Activated T-helper 17 cell treated with anti-CD3 and anti-CD28 coated beads, Interleukin-2, amount 50 U/mL, for 72 hours (primary cell): ENCODE data around the gene STIL. TPM values are rescaled to one million over a fixed set of nuclear protein-coding genes. Genes with fewer than 3 reads are reported as not detected.
"Not testable (repeated sequence)": the region's sequence is repeated elsewhere in the genome, so short reads cannot be mapped to it uniquely, and the experiment has no call there.

ENCODE experiments used
- ATAC-seq: fragments of 150-1000 bp; cut with Tn5 transposase; replicated peaks from 2 replicates; pipeline ENCODE4 v1.10.0; 2021; ENCODE audit warnings: mild to moderate bottlenecking, moderate library complexity
- H3K27ac Mint-ChIP-seq: one replicate; pipeline ENCODE4 v1.8.0; 2022; ENCODE audit warnings: mixed read lengths
- H3K27me3 Mint-ChIP-seq: one replicate; pipeline ENCODE4 v1.8.0; 2022; ENCODE audit warnings: mixed read lengths
- H3K36me3 Mint-ChIP-seq: one replicate; pipeline ENCODE4 v1.8.0; 2022; ENCODE audit warnings: low read depth, mild to moderate bottlenecking, mixed read lengths
- H3K4me1 Mint-ChIP-seq: one replicate; pipeline ENCODE4 v1.8.0; 2022; ENCODE audit warnings: mixed read lengths
- H3K4me3 Mint-ChIP-seq: one replicate; pipeline ENCODE4 v1.8.0; 2022; ENCODE audit warnings: mild to moderate bottlenecking, mixed read lengths
- H3K9me3 Mint-ChIP-seq: one replicate; pipeline ENCODE4 v1.8.0; 2022; ENCODE audit warnings: mixed read lengths
- total RNA-seq, 2 donors: library from RNA; stranded (reverse); gene quantifications; one replicate each; pipeline ENCODE4 v1.2.3, GENCODE V29; 2022

Gene STIL
- total RNA-seq, 2 donors from 2014 or later = 31.7 to 33.0 TPM

DNA sequence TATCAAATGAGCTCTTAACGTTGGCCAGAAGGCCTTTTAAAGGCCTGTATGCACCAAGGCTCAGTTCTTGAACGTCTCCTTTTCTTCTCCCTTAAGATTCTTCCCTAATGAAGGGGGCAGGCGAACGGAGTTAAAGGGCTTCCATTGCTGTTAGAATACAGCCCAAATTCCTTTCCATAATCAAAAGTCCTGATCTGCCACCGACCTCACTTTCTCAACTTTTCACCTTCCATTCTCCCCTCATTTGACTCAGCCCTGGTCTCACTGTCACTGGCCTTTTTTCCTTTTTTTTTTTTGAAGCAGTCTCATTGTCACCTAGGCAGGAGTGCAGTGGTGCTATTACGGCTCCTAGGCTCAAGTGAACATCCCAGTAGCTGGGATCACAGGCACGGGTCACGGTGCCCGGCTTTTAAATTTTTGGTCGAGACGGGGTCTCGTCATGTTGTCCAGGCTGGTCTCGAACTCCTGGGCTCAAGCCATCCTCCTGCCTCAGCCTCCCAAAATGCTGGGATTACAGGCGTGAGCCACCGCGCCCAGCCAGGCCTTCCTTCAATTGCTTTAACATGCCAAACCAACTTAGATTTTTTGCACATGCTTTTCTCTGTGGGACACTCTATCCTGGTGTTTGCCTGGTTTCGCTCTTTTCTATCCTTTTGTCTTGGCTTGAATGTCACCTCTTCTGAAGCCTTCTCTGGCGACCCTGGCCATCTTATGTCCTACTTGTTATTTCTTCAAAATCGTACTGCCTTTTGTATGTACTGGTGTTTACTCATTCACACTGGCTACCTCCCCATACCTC is 19.0 kb upstream of the STIL start:
- no peak for ATAC-seq

DNA sequence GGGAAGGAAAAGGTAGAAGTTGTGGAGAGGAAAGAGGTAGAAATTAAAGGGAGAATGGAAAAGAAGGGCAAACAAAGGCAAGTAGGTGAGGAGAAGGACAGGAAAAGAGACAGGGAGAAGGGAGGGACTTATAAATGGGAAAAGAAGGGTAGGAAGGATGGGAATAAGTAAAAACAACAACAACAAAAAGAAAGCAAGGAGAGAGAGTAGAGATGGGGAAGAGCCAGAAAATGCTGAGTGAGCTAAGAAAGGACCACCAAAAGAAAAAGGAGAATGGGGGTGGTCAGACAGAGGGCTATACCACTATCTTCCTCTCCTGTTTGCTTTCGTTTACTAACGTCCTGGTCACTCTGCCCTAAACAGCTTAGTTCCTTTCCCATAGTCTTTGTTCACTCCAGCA is 17.9 kb upstream of the STIL start:
- Mint-ChIP-seq H3K36me3 (peaks cover 16% of the 10 kb centered on the region), H3K4me3 (no peak overlapping the region), H3K9me3 (no peaks in the 10 kb centered on the region), H3K27me3 (no peaks in the 10 kb centered on the region), H3K27ac (no peak overlapping the region), H3K4me1 (peaks cover 6% of the 10 kb centered on the region)
- no peak for ATAC-seq

More for the DNA sequence above, 19.0 kb upstream of the STIL start:
- Mint-ChIP-seq H3K27ac (no peak overlapping the region), H3K9me3 (no peaks in the 10 kb centered on the region), H3K4me3 (no peak overlapping the region), H3K36me3 (peaks cover 16% of the 10 kb centered on the region), H3K27me3 (no peaks in the 10 kb centered on the region), H3K4me1 (peaks cover 6% of the 10 kb centered on the region)

DNA sequence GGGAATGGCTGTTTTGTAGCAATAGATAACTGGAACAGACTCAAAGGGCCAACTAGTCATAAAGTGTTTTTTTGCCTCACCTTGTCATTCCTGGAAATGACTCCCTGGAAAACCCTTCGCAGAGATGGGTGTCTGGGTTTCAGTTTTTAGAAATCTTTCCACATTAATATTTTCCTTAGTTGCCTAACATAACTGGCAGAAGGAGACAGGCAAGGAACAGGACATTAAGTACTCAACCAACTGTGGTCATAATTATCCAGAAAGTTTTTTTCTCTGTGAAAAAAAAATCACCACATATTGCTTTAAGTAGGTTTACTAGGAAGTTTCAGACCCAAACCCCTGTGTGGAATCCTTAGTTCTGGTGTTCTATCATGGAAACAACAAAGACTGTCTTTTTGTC is 16.3 kb upstream of the STIL start:
- Mint-ChIP-seq H3K27ac (peak overlapping the region; percentile 12), H3K36me3 (peaks cover 10% of the 10 kb centered on the region), H3K4me1 (no peaks in the 10 kb centered on the region), H3K4me3 (no peak overlapping the region), H3K9me3 (no peaks in the 10 kb centered on the region), H3K27me3 (no peaks in the 10 kb centered on the region)
- no peak for ATAC-seq

DNA sequence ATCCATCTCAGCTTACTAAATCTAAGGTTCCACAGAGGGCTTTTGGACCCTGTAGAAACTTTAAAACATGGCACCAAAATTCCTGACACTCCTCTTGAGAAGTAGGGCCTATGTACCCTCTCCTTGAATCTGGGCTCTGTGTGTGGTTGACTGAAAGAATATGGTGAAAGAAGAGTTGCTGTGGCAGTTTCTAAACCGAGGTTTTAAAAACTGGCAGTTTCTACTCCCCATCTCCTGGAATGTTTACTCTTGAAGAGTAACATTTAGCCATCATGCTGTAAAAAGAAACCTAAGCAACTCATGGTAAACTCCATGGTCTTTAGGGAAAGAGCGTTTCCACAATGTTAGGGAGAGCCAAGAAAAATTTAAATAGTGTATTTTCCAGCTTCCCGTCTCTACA is 15.0 kb upstream of the STIL start:
- no peaks in the 10 kb centered on the region for H3K36me3 Mint-ChIP-seq
- ATAC-seq = no peak
- no peak overlapping the region for H3K4me3 Mint-ChIP-seq
- H3K9me3 Mint-ChIP-seq = no peaks in the 10 kb centered on the region
- no peaks in the 10 kb centered on the region for H3K4me1 Mint-ChIP-seq
- H3K27me3 Mint-ChIP-seq = no peaks in the 10 kb centered on the region
- no peak overlapping the region for H3K27ac Mint-ChIP-seq

DNA sequence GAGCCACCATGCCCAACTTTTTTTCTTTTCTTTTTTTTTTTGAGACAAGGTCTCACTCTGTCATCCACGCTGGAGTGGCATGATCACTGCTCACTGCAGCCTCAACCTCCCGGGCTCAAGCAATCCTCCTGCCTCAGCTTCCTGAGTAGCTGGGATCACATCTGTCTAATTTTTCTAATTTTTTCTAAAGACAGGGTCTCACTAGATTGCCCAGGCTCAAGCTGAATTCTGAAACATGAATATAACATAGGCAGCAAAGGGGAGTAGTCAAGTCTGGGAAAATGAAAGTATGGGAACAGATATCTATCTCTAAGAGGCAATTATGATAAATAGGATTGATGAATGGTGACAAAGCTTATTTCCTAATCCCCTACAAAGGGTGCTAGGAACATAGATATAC is 12.3 kb upstream of the STIL start:
- H3K27ac Mint-ChIP-seq = no peak overlapping the region
- no peaks in the 10 kb centered on the region for H3K4me1 Mint-ChIP-seq
- H3K9me3 Mint-ChIP-seq = no peaks in the 10 kb centered on the region
- ATAC-seq = no peak
- H3K36me3 Mint-ChIP-seq = no peaks in the 10 kb centered on the region
- H3K4me3 Mint-ChIP-seq = no peak overlapping the region
- H3K27me3 Mint-ChIP-seq = no peaks in the 10 kb centered on the region

DNA sequence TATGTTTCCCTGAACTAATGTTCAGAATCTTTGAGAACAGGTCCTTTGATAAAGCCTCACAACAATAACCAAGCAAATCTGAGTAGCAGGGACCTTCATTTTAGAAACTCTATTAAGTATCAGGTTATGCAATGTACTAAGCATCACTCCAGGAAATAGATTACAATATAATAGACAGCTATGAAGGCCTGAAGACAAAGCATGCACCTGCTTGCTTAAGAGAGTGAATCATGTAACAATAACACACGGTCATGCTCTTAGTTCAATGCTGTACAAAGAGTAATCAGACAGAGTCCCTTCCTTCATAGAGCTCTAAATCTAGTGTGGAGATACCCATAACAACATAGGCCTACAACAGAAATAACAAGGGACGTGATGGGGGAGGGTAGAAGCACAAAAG is 11.6 kb upstream of the STIL start:
- H3K27me3 Mint-ChIP-seq = no peaks in the 10 kb centered on the region
- no peak overlapping the region for H3K4me3 Mint-ChIP-seq
- no peak overlapping the region for H3K27ac Mint-ChIP-seq
- no peaks in the 10 kb centered on the region for H3K36me3 Mint-ChIP-seq
- no peak for ATAC-seq
- H3K9me3 Mint-ChIP-seq = no peaks in the 10 kb centered on the region
- H3K4me1 Mint-ChIP-seq = no peaks in the 10 kb centered on the region

DNA sequence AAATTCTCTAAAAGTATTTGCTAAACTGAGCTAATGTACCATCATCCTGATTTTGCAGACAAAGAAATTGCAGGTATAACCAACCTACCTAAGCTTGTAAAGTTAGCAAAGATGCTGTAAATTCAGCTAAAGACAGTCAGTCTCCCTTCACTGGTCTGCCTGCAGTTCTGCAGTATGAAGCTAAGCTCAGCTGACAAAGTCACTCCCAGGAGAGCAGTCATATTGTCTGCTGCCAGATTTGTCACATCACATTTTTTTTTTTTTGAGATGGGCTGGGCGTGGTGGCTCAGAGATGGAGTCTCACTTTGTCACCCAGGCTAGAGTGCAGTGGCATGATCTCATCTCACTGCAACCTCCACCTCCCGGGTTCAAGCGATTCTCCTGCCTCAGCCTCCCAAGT is 10.7 kb upstream of the STIL start:
- H3K27ac Mint-ChIP-seq = no peak overlapping the region
- no peaks in the 10 kb centered on the region for H3K4me1 Mint-ChIP-seq
- no peaks in the 10 kb centered on the region for H3K27me3 Mint-ChIP-seq
- H3K4me3 Mint-ChIP-seq = no peak overlapping the region
- no peaks in the 10 kb centered on the region for H3K36me3 Mint-ChIP-seq
- no peak for ATAC-seq
- H3K9me3 Mint-ChIP-seq = no peaks in the 10 kb centered on the region

DNA sequence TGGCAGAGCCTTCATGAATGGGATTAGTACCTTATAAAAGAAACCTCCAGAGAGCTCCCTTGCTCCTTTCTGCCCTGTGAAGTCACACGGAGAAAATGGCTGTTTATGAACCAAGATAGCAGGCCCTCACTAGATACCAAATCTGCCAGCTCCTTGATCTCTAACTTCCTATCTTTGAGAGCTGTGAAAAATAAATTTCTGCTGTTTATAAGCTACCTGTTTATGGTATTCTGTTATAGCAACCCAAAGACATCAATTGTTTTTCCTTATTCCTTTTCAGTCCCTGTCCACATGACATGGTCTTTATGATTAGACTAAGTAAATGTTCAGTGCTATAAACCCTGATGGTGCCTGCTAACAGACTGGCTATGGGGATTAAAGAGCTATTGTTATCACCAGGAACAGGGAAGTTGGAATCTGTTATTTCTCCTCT is 9.7 kb upstream of the STIL start:
- Mint-ChIP-seq H3K27ac (no peak overlapping the region), H3K4me1 (no peaks in the 10 kb centered on the region), H3K9me3 (no peaks in the 10 kb centered on the region), H3K36me3 (no peaks in the 10 kb centered on the region), H3K4me3 (no peak overlapping the region), H3K27me3 (no peaks in the 10 kb centered on the region)
- ATAC-seq = no peak

DNA sequence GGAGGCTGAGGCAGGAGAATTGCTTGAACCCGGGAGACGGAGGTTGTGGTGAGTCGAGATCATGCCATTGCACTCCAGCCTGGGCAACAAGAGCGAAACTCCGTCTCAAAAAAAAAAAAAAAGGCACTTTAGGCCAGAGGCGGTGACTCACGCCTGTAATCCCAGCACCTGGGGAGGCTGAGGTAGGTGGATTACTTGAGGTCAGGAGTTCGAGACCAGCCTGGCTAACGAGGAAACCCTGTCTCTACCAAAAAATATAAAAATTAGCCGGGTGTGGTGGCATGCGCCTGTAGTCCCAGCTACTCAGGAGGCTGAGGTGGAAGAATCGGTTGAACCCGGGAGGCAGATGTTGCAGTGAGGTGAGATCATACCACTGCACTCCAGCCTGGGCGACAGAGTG is 6.0 kb upstream of the STIL start:
- not testable (repeated sequence) for H3K9me3 Mint-ChIP-seq, H3K4me1 Mint-ChIP-seq, ATAC-seq, H3K4me3 Mint-ChIP-seq, H3K36me3 Mint-ChIP-seq, H3K27ac Mint-ChIP-seq, H3K27me3 Mint-ChIP-seq

DNA sequence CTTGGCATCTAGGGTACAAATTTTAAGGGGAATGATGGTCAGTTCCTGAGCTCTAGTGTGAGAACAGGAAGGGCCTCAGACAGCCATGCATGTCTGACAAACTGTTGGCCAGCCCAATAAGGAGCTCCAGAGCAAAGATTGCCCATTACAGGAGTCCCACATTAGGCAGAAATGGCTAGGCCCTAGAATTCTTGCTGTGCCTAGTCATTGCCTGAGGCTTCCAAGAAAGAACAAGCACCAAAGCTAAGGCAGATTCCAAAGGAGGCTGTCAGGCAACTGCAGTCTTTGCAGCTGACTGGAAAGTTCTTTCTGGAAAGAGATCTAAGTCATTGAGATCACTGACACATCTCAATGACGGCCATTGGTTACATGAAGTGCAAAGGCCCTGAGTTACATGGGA is 3.9 kb upstream of the STIL start:
- ATAC-seq = no peak
- Mint-ChIP-seq H3K36me3 (peaks cover 16% of the 10 kb centered on the region), H3K27me3 (no peaks in the 10 kb centered on the region), H3K9me3 (no peaks in the 10 kb centered on the region), H3K4me1 (peaks cover 7% of the 10 kb centered on the region), H3K27ac (no peak overlapping the region), H3K4me3 (no peak overlapping the region)

DNA sequence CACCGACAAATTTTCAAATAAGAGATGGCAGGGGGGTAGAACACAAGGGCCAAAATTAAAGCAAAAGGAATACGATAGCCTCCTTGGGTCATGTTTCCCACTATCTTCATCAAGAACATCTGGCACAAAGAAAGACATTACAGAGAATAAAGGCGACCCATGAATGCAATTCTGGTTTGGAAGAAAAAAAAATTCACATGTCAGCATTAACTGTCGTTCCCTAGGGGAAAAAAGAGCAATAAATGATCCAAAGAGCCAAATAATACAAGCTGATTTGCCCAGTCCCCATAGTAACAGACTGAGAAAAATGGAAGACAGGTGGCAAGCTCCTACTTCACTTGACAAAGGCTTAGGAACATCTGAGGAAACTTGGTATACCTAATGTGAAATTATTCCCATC is 4.5 kb downstream of the STIL start:
- Mint-ChIP-seq H3K9me3 (no peaks in the 10 kb centered on the region), H3K4me1 (peaks cover 10% of the 10 kb centered on the region), H3K27me3 (no peaks in the 10 kb centered on the region), H3K36me3 (peaks cover 72% of the 10 kb centered on the region), H3K4me3 (no peak overlapping the region), H3K27ac (no peak overlapping the region)
- no peak for ATAC-seq

DNA sequence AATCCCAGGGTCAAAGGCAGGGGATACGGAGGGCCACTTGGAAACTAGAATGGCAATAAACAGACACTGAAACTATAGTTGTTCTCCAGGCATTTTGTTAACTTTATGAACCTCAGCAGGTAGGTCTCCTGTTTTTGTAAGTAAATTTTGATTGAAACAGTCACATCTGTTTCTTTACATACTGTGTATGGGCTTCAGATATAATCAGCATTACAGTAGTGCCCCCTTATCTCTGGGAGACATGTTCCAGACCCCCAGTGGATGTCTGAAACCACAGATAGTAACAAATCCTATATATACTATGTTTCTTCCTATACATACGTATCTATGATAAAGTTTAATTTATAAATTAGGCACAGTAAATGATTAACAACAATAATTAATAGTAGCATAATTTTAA is 11.5 kb downstream of the STIL start:
- H3K27me3 Mint-ChIP-seq = no peaks in the 10 kb centered on the region
- H3K9me3 Mint-ChIP-seq = no peaks in the 10 kb centered on the region
- peaks cover 65% of the 10 kb centered on the region for H3K36me3 Mint-ChIP-seq
- H3K4me1 Mint-ChIP-seq = no peaks in the 10 kb centered on the region
- no peak overlapping the region for H3K27ac Mint-ChIP-seq
- H3K4me3 Mint-ChIP-seq = no peak overlapping the region
- ATAC-seq = no peak

DNA sequence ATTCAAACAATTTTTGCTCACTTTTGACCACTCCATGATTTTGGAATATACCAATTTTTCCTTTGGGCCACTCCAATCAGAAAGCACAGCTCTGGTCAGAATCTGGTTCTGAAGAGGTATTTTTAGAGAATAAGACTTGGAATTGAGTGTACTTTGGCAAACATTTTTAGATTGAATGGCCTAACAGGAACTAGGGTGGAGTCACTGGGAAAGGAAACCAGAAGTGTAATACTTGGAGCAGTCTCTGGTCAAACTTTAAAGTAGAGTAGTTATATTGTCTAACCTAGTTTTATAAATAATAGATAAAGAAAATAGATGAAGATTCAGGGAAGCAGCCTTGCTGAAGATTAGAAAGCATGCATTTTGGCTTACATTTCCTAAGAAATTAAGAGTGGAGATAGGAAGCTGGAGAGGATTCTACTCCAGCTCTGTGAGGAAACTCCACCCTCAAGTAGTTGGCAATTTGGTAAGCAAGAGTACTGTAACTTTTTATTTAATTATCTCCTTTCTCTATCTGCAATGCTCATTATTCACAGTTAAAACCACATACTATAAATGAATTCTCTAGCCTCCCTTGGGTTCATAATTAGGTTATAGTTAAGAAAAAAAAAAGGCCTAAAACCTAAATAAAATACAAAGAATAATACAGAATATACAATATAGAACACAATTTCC is 15.8 kb downstream of the STIL start:
- no peak for ATAC-seq
- Mint-ChIP-seq H3K27ac (no peak overlapping the region), H3K4me3 (no peak overlapping the region), H3K9me3 (no peaks in the 10 kb centered on the region), H3K36me3 (peaks cover 53% of the 10 kb centered on the region), H3K4me1 (no peaks in the 10 kb centered on the region), H3K27me3 (no peaks in the 10 kb centered on the region)

DNA sequence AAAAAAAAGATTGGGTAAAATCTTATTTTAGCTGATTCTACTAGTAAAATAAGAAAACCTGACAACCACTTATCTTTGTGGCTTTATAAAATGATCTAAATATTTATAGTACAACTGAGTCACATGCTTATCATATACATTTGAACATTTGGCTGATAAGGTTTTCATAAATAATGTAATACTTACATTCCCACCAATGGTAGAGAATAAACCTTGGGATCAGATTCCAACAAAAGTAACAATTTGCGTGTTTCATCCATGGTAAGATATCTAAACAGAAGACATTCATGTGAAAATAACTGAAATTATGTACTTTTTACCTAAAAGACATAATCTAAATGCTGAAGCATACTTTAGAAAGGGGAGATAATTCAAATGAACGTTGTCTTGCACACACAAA is 18.4 kb downstream of the STIL start:
- Mint-ChIP-seq H3K4me3 (no peak overlapping the region), H3K27ac (no peak overlapping the region), H3K27me3 (no peaks in the 10 kb centered on the region), H3K36me3 (peaks cover 44% of the 10 kb centered on the region), H3K4me1 (no peaks in the 10 kb centered on the region), H3K9me3 (no peaks in the 10 kb centered on the region)
- no peak for ATAC-seq

DNA sequence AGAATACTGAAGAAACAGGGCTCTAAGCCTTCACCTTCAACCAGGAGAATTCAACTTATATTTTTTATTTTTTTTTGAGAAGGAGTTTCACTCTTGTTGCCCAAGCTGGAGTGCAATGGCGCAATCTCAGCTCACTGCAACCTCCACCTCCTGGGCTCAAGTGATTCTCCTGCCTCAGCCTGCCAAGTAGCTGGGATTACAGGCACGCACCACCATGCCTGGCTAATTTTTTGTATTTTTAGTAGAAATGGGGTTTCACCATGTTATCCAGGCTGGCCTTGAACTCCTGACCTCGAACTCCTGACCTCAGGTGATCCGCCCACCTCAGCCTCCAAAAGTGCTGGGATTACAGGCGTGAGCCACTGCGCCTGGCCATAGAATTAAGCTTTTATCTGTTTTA is 19.1 kb downstream of the STIL start:
- H3K27ac Mint-ChIP-seq, H3K4me1 Mint-ChIP-seq, H3K27me3 Mint-ChIP-seq, H3K4me3 Mint-ChIP-seq, ATAC-seq, H3K9me3 Mint-ChIP-seq: not testable (repeated sequence)
- peaks cover 45% of the 10 kb centered on the region for H3K36me3 Mint-ChIP-seq
